Tibial nerve (tissue), 4 donors: ENCODE data around the gene PIGN.

Experiments
- CTCF ChIP-seq, 5 experiments: fragments of 200-600 bp in 3 of 5; fragments of 450-650 bp in 2 of 5; sonication (generic) in 3 of 5; IDR thresholded peaks; one replicate each; pipeline ENCODE4 v1.5.1; 2016 to 2019; ENCODE audit warnings: antibody characterized with exemption in 5 of 5, mild to moderate bottlenecking in 3 of 5, moderate library complexity in 2 of 5
- EP300 ChIP-seq, 2 donors: sonication (generic); formaldehyde crosslinking; IDR thresholded peaks; one replicate each; pipeline ENCODE4 v1.6.1; 2017; ENCODE audit warnings: antibody characterized with exemption in 2 of 2, mild to moderate bottlenecking in 1 of 2
- POLR2A ChIP-seq, 2 donors: fragments of 450-650 bp; IDR thresholded peaks; one replicate each; pipeline ENCODE4 v1.6.1; 2017; ENCODE audit warnings: antibody characterized with exemption in 2 of 2, mild to moderate bottlenecking in 2 of 2, moderate library complexity in 2 of 2

GRCh38 chr18:62226047-62226446 lies 39.2 kb upstream of the PIGN start:
- TF ChIP-seq CTCF (IDR thresholded peaks at IDR 0.05): no peak
- no peak for TF ChIP-seq POLR2A (IDR thresholded peaks at IDR 0.05)
- no peak for TF ChIP-seq EP300 (IDR thresholded peaks at IDR 0.05)
